ENCODE data around the gene MIS12. TPM values are rescaled to one million over a fixed set of nuclear protein-coding genes. Genes with fewer than 3 reads are reported as not detected.

MIS12 gene
- total and polyA plus RNA-seq, 2 of the 8 experiments (the other 6 are each of a cell fraction or from before 2014, with no cell fraction given) = 9.5 to 25.6 TPM

DNA sequence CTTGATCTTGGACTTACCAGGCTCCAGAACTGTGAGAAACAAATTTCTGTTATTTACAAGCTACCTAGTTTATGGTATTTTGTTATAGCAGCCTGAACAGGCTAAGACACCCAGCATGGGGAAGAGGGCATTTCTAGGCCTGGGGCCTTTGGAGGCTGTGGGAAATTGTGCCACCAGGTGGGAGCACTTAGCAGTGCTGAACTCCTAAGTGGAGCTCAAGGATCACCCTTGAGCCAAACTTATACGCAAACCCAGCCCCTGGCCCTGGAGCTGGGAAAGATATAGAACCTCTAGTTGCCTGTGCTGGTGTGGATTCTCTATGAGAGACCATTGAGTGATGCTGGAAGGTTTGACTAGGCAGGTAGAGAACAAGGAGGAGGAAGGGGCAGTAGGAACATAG lies 36.1 kb downstream of the MIS12 start:
- CTCF ChIA-PET (ENCODE audit: partially characterized antibody) = interaction anchor here (0.6 to 1.4 kb wide), 6 partner anchors 8 to 1344 kb away, joined by 3 to 8 read pairs (median 4); partner anchors contain the start of gene NLRP1
- TF ChIP-seq CBX8 (IDR thresholded peaks at IDR 0.05; ENCODE audit: borderline replicate concordance, low read depth, low read length) = no peak

More for the DNA sequence above, 36.1 kb downstream of the MIS12 start:
- no peak overlapping the region for H3K4ac ChIP-seq (replicated peaks; ENCODE audit: insufficient read length, low read depth, low read length)
- no peak overlapping the region for H3K56ac ChIP-seq (replicated peaks; ENCODE audit: insufficient read length, low read depth, low read length)
- no peak for DNase-seq (ENCODE audit: low read depth in 1 of 2, low spot score in 2 of 2)
- H3K4me1 ChIP-seq (replicated peaks in 1 of 4; ENCODE audit: control insufficient read depth in 3 of 4, insufficient read depth in 4 of 4, low read length in 3 of 4) = no peaks in the 10 kb centered on the region; a peak in 2 of 7 replicates
- no peak overlapping the region for H2AK5ac ChIP-seq (ENCODE audit: low read depth, low read length)
- 100% methylated on average over 1 of the region's 1 CpG; no CpG with 5 or more reads in 1 of the 2 experiments for WGBS, 2 experiments (ENCODE audit: extremely low coverage in 1 of 2, insufficient coverage in 1 of 2, insufficient read length in 1 of 2, insufficient replicate concordance in 2 of 2, low coverage in 1 of 2, low lambda C conversion rate in 2 of 2, missing lambda C conversion rate in 1 of 2)
- H2BK15ac ChIP-seq (ENCODE audit: low read length) = no peak overlapping the region
- no peak for FAIRE-seq
- no peak overlapping the region for H4K8ac ChIP-seq (ENCODE audit: extremely low read depth, insufficient read depth, low read length)
- H2BK120ac ChIP-seq (replicated peaks; ENCODE audit: low read depth, low read length) = no peak overlapping the region
- no peak overlapping the region for H2AFZ ChIP-seq (ENCODE audit: low read length)
- no peak overlapping the region for H2BK5ac ChIP-seq (ENCODE audit: low read depth, low read length)
- H3K18ac ChIP-seq (ENCODE audit: extremely low read depth, low read length) = no peak overlapping the region; the same call in 1 of the 2 replicates
- no peak overlapping the region for H3K23ac ChIP-seq (ENCODE audit: insufficient read length)
- no peak overlapping the region for H3K4me2 ChIP-seq (ENCODE audit: insufficient read depth in 1 of 2, low read depth in 2 of 2, low read length in 2 of 2)
- no peaks in the 10 kb centered on the region; the same call in 1 of the 2 replicates for H3K23me2 ChIP-seq (ENCODE audit: low read depth, low read length)
- H3K79me1 ChIP-seq (ENCODE audit: low read depth, low read length) = no peaks in the 10 kb centered on the region
- H3K9ac ChIP-seq (replicated peaks in 1 of 4; ENCODE audit: extremely low read depth in 1 of 4, low read depth in 3 of 4, low read length in 3 of 4) = no peak overlapping the region
- H4K91ac ChIP-seq (replicated peaks; ENCODE audit: insufficient read length, low read length) = no peak overlapping the region
- H3K27me3 ChIP-seq (replicated peaks in 1 of 4; ENCODE audit: control insufficient read depth in 3 of 4, extremely low read depth in 1 of 4, insufficient read depth in 3 of 4, low read length in 3 of 4) = no peaks in the 10 kb centered on the region; a peak in 1 of 7 replicates
- H4K20me1 ChIP-seq (replicated peaks in 1 of 2; ENCODE audit: control insufficient read depth in 1 of 2, insufficient read depth in 2 of 2, low read length in 2 of 2) = no peaks in the 10 kb centered on the region
- POLR2A ChIA-PET (ENCODE audit: partially characterized antibody) = interaction anchor here (1.0 to 1.7 kb wide), 4 partner anchors 10 to 36 kb away, joined by 3 to 5 read pairs (median 4); partner anchors contain the start of genes DERL2 and MIS12
- no peak overlapping the region for H3K27ac ChIP-seq (ENCODE audit: low read depth, low read length)
- H4K5ac ChIP-seq (ENCODE audit: insufficient read length, low read depth, low read length) = no peak overlapping the region
- H3K79me2 ChIP-seq (ENCODE audit: control insufficient read depth in 1 of 2, insufficient read depth in 2 of 2, low read length in 2 of 2) = no peaks in the 10 kb centered on the region
- no peak overlapping the region for H3K14ac ChIP-seq (ENCODE audit: insufficient read length)
- H3K36me3 ChIP-seq (ENCODE audit: control insufficient read depth in 2 of 4, insufficient read depth in 4 of 4, low read length in 3 of 4) = no peaks in the 10 kb centered on the region
- no peak overlapping the region for H2BK20ac ChIP-seq (ENCODE audit: low read length)
- no peaks in the 10 kb centered on the region for H3K9me3 ChIP-seq (ENCODE audit: insufficient read depth in 2 of 2, low read depth in 1 of 2, low read length in 1 of 2)
- no peak overlapping the region for H3K4me3 ChIP-seq (ENCODE audit: extremely low read depth in 1 of 4, insufficient read depth in 2 of 4, low read depth in 3 of 4, low read length in 4 of 4)
- no peak overlapping the region for H2BK12ac ChIP-seq (ENCODE audit: low read depth, low read length)
